ENCODE measurements around the gene KDM4B. TPM values are rescaled to one million over a fixed set of nuclear protein-coding genes. Genes with fewer than 3 reads are reported as not detected.

Gene KDM4B
- total and polyA plus RNA-seq, 2 of the 8 experiments (the other 6 are each of a cell fraction or from before 2014, with no cell fraction given), result 12.0 to 31.9 TPM

DNA sequence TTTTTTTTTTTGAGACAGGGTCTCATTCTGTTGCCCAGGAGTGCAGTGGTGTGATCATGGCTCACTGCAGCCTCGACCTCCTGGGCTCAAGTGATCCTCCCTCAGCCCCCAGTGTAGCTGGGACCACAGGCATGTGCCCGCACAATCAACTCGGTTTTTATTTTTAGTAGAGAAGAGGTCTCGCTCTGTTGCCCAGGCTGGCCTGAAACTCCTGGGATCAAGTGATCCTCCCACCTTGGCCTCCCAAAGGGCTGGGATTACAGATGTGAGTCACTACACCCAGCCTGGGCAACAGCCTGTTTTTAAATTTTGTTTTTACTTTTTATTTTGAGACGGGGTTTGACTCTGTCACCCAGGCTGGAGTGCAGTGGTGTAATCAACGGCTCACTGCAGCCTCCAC, 2.3 kb upstream of the KDM4B start (continued):
- TF ChIP-seq, protein P1, sequence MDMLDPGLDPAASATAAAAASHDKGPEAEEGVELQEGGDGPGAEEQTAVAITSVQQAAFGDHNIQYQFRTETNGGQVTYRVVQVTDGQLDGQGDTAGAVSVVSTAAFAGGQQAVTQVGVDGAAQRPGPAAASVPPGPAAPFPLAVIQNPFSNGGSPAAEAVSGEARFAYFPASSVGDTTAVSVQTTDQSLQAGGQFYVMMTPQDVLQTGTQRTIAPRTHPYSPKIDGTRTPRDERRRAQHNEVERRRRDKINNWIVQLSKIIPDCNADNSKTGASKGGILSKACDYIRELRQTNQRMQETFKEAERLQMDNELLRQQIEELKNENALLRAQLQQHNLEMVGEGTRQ (IDR thresholded peaks at IDR 0.05; ENCODE audit: low read length), result no peak
- no peak for TF ChIP-seq NRF1 (IDR thresholded peaks at IDR 0.05; ENCODE audit: low read depth, low read length)
